ENCODE data around the gene LYRM1. TPM values are rescaled to one million over a fixed set of nuclear protein-coding genes. Genes with fewer than 3 reads are reported as not detected.

The LYRM1 gene
- polyA plus RNA-seq, 1 of the 3 experiments (the other 2 are of a cell fraction): 18.1 TPM

DNA sequence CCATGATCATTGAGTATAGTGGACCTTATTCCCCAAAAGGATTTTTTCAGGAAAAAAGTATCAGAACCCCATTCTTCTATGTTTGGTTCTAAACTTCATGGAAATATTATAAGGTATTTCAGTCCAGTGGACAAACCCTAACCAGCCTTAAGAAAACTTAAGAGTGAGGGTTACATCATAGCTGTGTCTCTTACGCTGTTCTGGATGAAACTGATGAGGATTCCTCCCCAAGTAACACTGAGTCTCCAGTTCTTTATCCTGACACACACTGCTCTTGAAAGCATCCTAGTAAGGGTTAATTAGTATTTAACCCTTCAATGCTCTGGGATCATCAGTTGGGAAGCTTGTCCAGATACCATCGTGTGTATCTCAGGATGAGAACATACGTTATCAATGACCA is 5.0 kb downstream of the LYRM1 start:
- H3K4me1 ChIP-seq (ENCODE audit: control insufficient read depth in 1 of 2, insufficient read depth in 2 of 2, low read depth in 1 of 2, low read length in 1 of 2): peaks cover 16 to 43% of the 10 kb centered on the region in 2 experiments

DNA sequence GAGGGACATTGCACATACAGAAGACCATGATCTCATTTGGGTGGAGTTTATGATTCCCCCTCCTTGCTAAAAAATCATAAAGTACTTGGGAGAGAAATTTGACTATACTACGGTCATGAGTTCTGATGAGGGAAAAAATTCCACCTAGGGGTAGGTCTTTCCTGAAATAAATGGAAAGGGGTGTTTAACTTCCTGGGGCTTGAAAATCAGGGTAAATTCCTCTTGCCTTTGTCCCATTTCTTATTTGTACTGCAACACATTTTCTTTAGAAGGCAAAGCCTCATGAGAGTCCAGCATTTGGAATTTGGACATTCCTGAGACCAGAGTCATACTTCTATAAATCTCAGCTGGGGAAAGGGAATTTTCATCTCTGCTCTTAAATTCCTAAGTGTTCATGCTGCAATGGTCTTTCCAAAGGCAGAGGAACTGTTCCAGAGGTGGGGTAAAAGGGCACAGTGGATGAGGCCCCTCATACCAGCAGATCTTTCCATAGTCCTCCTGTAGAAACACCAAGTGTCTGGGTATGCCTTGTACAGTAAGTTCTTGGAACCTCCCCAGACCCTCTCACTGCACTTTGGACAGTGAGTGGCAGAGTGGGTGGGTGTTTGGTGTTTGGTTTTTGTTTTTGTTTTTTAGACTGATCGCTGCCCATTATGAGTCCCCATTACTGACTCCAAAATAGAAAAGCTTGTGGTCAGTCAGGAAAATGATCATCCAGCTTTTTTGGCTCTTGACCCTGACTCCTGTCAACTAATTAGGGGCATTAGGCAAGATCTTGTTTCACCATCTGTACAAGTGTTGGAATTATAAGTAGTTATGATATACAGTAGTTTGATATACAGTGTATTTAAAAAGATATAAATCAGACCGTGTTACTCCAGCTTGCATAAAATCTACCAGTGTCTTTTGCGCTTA is 6.0 kb downstream of the LYRM1 start:
- H3K9ac ChIP-seq: peak overlapping the region; percentile 26; the same call in 1 of the 2 replicates
- CTCF ChIA-PET: no interaction called here
- no peaks in the 10 kb centered on the region for H3K9me3 ChIP-seq
- WGBS (ENCODE audit: low lambda C conversion rate): 64% methylated on average over 4 of the region's 4 CpGs
- H3K36me3 ChIP-seq (replicated peaks in 1 of 2; ENCODE audit: control insufficient read depth in 1 of 2, insufficient read depth in 2 of 2, low read length in 1 of 2): peaks cover 3 to 5% of the 10 kb centered on the region in 2 experiments
- POLR2A ChIA-PET: no interaction called here
- peak overlapping the region; percentile 33; the same call in 1 of the 2 replicates for H2AFZ ChIP-seq (ENCODE audit: low read depth)
- no peaks in the 10 kb centered on the region for H4K20me1 ChIP-seq (ENCODE audit: insufficient read depth)
- H3K27ac ChIP-seq (ENCODE audit: low read depth in 2 of 2, low read length in 1 of 2): peak overlapping the region; percentile 58 to 85; a peak in 3 of 4 replicates
- peaks cover 34% of the 10 kb centered on the region for H3F3A ChIP-seq (replicated peaks; ENCODE audit: insufficient read depth)
- H3K27me3 ChIP-seq (ENCODE audit: insufficient read depth): no peaks in the 10 kb centered on the region
- H3K9me2 ChIP-seq: no peaks in the 10 kb centered on the region
- H3K4me1 ChIP-seq (ENCODE audit: control insufficient read depth in 1 of 2, insufficient read depth in 2 of 2, low read depth in 1 of 2, low read length in 1 of 2): peaks cover 16 to 43% of the 10 kb centered on the region in 2 experiments
- H3K79me2 ChIP-seq (ENCODE audit: insufficient read depth): peaks cover 31% of the 10 kb centered on the region
- H3K4me3 ChIP-seq (ENCODE audit: low read depth in 2 of 2, low read length in 1 of 2): no peak overlapping the region
- H3K4me2 ChIP-seq: peak overlapping the region; percentile 71
- no peak for DNase-seq
- TF ChIP-seq, protein P1, sequence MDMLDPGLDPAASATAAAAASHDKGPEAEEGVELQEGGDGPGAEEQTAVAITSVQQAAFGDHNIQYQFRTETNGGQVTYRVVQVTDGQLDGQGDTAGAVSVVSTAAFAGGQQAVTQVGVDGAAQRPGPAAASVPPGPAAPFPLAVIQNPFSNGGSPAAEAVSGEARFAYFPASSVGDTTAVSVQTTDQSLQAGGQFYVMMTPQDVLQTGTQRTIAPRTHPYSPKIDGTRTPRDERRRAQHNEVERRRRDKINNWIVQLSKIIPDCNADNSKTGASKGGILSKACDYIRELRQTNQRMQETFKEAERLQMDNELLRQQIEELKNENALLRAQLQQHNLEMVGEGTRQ (IDR thresholded peaks at IDR 0.05; ENCODE audit: borderline replicate concordance, low read depth, low read length): no peak
- TF ChIP-seq CHD2 (IDR thresholded peaks at IDR 0.05; ENCODE audit: low read length, partially characterized antibody) (no peak), RFX5 (IDR thresholded peaks at IDR 0.05; ENCODE audit: low read length) (no peak), ELF1 (IDR thresholded peaks at IDR 0.05) (no peak), FOSL2 (IDR thresholded peaks at IDR 0.05; ENCODE audit: borderline replicate concordance, low read depth) (peak; percentile 68), YY1 (IDR thresholded peaks at IDR 0.05; ENCODE audit: low read depth) (no peak), MXI1 (IDR thresholded peaks at IDR 0.05; ENCODE audit: low read depth, low read length) (no peak), GATA2 (CRISPR knock-in tag; IDR thresholded peaks at IDR 0.05) (no peak), RAD21 (IDR thresholded peaks at IDR 0.05; ENCODE audit: low read length) (no peak), TAF1 (IDR thresholded peaks at IDR 0.05; ENCODE audit: borderline replicate concordance, low read depth, low read length) (no peak), EZH2phosphoT487 (IDR thresholded peaks at IDR 0.05; ENCODE audit: borderline replicate concordance, low read depth) (no peak)
- TF ChIP-seq, protein P2, sequence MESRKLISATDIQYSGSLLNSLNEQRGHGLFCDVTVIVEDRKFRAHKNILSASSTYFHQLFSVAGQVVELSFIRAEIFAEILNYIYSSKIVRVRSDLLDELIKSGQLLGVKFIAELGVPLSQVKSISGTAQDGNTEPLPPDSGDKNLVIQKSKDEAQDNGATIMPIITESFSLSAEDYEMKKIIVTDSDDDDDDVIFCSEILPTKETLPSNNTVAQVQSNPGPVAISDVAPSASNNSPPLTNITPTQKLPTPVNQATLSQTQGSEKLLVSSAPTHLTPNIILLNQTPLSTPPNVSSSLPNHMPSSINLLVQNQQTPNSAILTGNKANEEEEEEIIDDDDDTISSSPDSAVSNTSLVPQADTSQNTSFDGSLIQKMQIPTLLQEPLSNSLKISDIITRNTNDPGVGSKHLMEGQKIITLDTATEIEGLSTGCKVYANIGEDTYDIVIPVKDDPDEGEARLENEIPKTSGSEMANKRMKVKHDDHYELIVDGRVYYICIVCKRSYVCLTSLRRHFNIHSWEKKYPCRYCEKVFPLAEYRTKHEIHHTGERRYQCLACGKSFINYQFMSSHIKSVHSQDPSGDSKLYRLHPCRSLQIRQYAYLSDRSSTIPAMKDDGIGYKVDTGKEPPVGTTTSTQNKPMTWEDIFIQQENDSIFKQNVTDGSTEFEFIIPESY (IDR thresholded peaks at IDR 0.05; ENCODE audit: borderline replicate concordance, low read depth): no peak
- TF ChIP-seq, protein P3, sequence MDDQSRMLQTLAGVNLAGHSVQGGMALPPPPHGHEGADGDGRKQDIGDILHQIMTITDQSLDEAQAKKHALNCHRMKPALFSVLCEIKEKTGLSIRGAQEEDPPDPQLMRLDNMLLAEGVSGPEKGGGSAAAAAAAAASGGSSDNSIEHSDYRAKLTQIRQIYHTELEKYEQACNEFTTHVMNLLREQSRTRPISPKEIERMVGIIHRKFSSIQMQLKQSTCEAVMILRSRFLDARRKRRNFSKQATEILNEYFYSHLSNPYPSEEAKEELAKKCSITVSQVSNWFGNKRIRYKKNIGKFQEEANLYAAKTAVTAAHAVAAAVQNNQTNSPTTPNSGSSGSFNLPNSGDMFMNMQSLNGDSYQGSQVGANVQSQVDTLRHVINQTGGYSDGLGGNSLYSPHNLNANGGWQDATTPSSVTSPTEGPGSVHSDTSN (IDR thresholded peaks at IDR 0.05): peak; percentile 48; the same call in 1 of the 2 replicates

More for the DNA sequence above, 5.0 kb downstream of the LYRM1 start:
- H3K79me2 ChIP-seq (ENCODE audit: insufficient read depth): peaks cover 39% of the 10 kb centered on the region
- 89% methylated on average over 3 of the region's 3 CpGs for WGBS (ENCODE audit: low lambda C conversion rate)
- peak overlapping the region; percentile 71 for H3K4me2 ChIP-seq
- H3K9me3 ChIP-seq: no peaks in the 10 kb centered on the region
- TF ChIP-seq, protein P2 (IDR thresholded peaks at IDR 0.05; ENCODE audit: borderline replicate concordance, low read depth): no peak
- TF ChIP-seq TEAD4 (IDR thresholded peaks at IDR 0.05; ENCODE audit: borderline replicate concordance, insufficient read depth) (no peak), SIN3A (IDR thresholded peaks at IDR 0.05; ENCODE audit: borderline replicate concordance, low read depth, low read length) (no peak), JUND (IDR thresholded peaks at IDR 0.05) (no peak), TAF1 (IDR thresholded peaks at IDR 0.05; ENCODE audit: borderline replicate concordance, low read depth, low read length) (no peak), POLR2AphosphoS5 (IDR thresholded peaks at IDR 0.05; ENCODE audit: low read depth, low read length) (no peak)
- TF ChIP-seq, protein P4, sequence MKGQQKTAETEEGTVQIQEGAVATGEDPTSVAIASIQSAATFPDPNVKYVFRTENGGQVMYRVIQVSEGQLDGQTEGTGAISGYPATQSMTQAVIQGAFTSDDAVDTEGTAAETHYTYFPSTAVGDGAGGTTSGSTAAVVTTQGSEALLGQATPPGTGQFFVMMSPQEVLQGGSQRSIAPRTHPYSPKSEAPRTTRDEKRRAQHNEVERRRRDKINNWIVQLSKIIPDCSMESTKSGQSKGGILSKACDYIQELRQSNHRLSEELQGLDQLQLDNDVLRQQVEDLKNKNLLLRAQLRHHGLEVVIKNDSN (IDR thresholded peaks at IDR 0.05; ENCODE audit: borderline replicate concordance, low read depth): no peak
- H3K27me3 ChIP-seq (ENCODE audit: insufficient read depth): no peaks in the 10 kb centered on the region
- H3K36me3 ChIP-seq (replicated peaks in 1 of 2; ENCODE audit: control insufficient read depth in 1 of 2, insufficient read depth in 2 of 2, low read length in 1 of 2): peaks cover 3 to 5% of the 10 kb centered on the region in 2 experiments
- no peaks in the 10 kb centered on the region for H3K9me2 ChIP-seq
- H3K4me3 ChIP-seq (ENCODE audit: low read depth in 2 of 2, low read length in 1 of 2): no peak overlapping the region
- ChIA-PET POLR2A (no interaction called here), CTCF (no interaction called here)
- DNase-seq: no peak
- peaks cover 24% of the 10 kb centered on the region for H3F3A ChIP-seq (replicated peaks; ENCODE audit: insufficient read depth)
- no peak overlapping the region for H2AFZ ChIP-seq (ENCODE audit: low read depth)
- no peak overlapping the region for H3K9ac ChIP-seq
- H4K20me1 ChIP-seq (ENCODE audit: insufficient read depth): no peaks in the 10 kb centered on the region
- peak overlapping the region; percentile 58 to 85; a peak in 3 of 4 replicates for H3K27ac ChIP-seq (ENCODE audit: low read depth in 2 of 2, low read length in 1 of 2)
